Measurements from ENCODE around the gene GUCA2A.

GUCA2A gene

DNA sequence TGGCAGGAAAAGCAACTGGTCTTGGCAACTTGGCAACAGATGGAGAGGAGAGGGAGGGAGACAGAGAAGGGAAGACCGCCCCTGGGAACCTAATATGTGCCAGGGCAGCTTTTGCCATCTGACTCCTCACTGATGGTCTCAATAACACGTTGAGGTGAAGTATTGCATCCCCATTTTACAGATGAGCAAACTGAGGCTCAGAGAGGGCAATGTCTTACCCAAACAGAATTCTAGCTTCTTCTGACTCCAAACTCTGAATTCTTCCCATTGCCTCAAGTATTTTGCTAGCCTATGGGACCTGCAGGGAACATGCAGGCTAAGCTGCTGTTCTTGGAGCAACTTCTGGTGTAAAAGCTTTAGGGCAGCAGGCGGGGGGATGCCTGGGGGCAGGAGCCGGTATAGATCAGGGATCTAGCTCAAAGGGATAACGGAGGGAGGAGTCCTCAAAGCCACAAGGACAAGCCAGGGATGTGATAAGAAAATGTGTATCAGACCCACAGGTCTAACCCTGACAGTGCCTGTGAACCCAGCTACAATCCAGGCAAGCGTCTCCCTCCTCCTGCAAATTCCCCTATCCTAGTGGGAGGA, 7.2 kb upstream of the GUCA2A start:
- no peak overlapping the region for H3K4me3 ChIP-seq (ENCODE audit: low read depth, low read length)
- DNase-seq (ENCODE audit: low read depth), result no peak
- no peak for TF ChIP-seq CTCF (IDR thresholded peaks at IDR 0.05; ENCODE audit: low read depth, low read length, missing control alignments)

DNA sequence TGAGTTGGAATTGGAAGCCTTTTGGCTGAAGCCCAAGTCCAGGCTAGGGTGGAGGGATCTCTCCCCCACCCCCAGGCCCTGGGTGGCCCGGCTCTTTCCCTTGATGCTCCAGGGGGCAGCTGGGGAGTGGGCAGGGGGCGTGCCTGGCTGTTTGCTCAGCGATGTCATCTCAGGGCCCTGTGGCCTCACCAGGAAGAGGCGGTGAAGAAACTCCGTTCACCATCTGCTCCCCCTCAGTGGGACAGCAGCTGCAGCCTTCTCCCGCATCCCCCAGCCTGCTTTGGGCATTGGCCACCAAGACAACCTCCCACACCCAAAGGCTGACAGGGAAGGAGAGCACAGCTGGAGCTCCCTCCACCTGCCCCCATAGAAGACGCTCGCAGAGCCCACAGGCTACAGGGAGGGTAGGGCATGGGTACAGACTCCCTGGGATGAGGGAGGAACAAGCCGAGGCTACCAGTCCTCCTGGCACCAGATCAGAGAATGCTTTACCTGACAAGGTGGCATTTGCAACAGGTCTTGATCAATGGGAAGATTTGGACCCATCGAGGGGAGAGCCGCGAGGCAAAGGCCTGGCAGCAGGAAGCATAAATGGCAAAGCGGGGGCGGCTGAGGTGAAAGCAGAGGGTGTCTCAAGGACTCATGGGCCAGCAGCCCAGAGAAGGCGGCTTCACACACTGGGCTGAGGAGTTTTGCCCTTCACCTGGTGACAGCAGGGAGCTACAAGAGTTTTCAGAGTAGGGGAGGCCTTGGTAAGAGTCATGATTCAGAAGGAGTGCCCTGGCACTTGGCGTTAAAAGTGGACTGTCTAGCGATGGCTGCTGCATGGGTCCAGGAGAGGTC, 6.5 kb upstream of the GUCA2A start:
- no peak for DNase-seq (ENCODE audit: low read depth)
- no peak overlapping the region for H3K4me3 ChIP-seq (ENCODE audit: low read depth, low read length)
- TF ChIP-seq CTCF (IDR thresholded peaks at IDR 0.05; ENCODE audit: low read depth, low read length, missing control alignments), result no peak

DNA sequence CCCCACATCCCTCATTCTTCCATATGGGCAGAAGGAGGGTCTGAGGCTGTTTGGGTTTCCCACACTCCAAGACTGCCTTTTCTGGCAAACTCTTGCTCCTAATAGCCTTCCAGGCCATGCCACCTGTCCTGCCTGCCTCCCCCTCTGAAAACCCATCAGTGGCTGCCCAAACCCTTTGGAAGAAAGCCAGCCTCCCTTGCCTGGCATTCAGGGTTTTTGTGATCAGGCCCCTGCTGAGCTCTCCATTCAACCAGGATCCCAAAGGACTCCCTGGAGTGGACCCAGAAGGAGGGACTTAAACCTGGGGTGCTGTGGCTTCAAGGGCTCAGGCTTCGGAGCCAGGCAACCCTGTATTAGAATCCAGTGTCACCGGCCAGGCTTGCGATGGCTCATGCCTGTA, 4.2 kb upstream of the GUCA2A start:
- H3K4me3 ChIP-seq (ENCODE audit: low read depth, low read length), result no peak overlapping the region
- no peak for TF ChIP-seq CTCF (IDR thresholded peaks at IDR 0.05; ENCODE audit: low read depth, low read length, missing control alignments)
- DNase-seq (ENCODE audit: low read depth), result no peak

DNA sequence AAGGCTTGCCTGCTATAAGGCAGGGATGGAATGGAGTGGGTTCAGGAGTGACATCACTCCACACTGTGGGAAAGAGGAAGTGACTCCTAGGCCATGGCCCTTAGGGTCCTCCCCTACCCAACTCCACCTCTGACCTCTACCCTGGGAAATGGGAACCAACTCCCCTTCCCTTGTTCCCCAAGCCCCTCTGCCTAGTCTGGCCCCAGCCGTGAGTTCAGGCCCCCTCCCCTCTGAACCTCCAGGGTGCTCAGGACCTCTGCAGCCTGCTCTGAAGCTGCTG, 3.8 kb upstream of the GUCA2A start:
- no peak overlapping the region for H3K4me3 ChIP-seq (ENCODE audit: low read depth, low read length)
- no peak for TF ChIP-seq CTCF (IDR thresholded peaks at IDR 0.05; ENCODE audit: low read depth, low read length, missing control alignments)
- DNase-seq (ENCODE audit: low read depth), result no peak

DNA sequence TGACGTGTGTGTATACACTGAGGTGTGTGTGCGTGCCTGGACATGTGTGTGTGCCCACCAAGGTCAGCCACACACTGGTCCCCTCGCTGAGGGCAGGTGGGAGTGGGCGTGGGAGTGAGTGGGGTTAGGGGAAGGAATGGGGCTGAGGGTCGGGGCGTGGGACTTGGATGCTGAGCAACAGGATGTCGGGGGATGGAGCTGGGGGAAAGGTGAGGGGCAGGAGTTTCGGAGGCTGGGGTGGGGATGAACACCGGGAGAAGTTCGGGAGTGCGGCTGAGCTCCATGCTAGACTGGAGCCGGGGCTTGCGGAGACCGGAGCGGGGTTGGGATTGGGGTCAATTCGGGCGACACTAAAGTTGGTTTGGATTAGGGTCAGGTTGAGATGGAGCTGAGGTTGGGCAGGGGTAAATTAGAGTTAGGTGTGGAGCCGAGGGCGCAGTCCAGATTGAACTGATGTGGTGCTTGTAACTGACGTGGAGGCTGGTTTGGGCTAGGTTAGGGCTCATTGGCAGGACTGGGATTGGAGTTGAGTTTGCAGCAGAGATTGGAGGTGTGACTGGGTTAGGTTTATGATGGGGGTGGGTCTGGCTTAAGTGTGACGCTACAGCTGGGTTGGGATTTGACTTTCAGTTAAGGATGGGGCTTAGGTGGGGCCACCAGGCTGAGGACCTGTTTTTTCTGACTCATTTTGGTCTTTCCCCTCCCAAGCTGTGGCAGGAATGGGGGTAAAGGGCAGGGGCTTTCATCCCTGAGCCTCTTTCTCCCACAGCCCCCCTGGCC, 3.3 kb upstream of the GUCA2A start:
- DNase-seq (ENCODE audit: low read depth), result no peak
- no peak overlapping the region for H3K4me3 ChIP-seq (ENCODE audit: low read depth, low read length)
- TF ChIP-seq CTCF (IDR thresholded peaks at IDR 0.05; ENCODE audit: low read depth, low read length, missing control alignments), result no peak

DNA sequence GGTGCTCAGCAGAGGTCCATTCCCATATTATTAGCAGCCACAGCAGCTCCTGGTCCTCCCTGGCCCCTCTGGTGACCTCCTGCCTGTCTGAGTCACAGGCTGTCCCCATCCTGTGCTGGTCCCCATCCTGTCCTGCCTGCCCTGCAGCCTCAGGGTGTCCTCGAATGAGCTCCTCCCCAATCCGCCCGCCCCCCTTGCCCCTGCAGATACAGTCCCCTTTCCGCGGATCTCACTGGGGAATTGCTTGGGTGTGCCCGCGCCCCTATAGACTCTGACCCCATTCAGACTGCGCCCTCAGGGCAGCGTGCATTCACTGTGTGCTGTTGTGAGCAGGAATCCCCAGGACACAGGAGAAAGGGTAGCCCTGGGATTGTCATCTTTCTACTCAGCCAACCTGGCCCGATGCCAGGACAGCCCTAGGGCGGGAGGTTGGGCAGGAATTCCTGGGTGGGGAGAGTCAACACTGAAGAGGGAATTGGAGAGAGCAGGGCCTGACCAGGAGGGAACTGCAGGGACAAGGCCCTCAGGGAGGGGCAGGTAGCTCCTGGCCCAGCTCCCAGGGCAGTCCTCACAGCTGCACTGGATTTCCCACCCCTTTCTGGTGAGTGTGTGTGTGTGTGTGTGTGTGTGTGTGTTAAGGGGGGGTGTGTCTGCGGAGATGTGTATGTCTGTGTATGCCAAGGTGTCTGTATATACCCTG, 1.1 kb upstream of the GUCA2A start:
- TF ChIP-seq CTCF (IDR thresholded peaks at IDR 0.05; ENCODE audit: low read depth, low read length, missing control alignments), result no peak
- no peak for DNase-seq (ENCODE audit: low read depth)
- no peak overlapping the region for H3K4me3 ChIP-seq (ENCODE audit: low read depth, low read length)
